NCI-H1436 (cell line): Measurements from ENCODE around the gene PAIP1.
A peak's percentile ranks its signal among the peaks of the same experiment; 100 is the strongest.
"Not testable (repeated sequence)": the region's sequence is repeated elsewhere in the genome, so short reads cannot be mapped to it uniquely, and the experiment has no call there.

Source experiments
- DNase-seq: peaks from one replicate; lab custom pipeline; 2025; lab: John Stamatoyannopoulos, UW

The PAIP1 gene, protein sequence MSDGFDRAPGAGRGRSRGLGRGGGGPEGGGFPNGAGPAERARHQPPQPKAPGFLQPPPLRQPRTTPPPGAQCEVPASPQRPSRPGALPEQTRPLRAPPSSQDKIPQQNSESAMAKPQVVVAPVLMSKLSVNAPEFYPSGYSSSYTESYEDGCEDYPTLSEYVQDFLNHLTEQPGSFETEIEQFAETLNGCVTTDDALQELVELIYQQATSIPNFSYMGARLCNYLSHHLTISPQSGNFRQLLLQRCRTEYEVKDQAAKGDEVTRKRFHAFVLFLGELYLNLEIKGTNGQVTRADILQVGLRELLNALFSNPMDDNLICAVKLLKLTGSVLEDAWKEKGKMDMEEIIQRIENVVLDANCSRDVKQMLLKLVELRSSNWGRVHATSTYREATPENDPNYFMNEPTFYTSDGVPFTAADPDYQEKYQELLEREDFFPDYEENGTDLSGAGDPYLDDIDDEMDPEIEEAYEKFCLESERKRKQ

DNA sequence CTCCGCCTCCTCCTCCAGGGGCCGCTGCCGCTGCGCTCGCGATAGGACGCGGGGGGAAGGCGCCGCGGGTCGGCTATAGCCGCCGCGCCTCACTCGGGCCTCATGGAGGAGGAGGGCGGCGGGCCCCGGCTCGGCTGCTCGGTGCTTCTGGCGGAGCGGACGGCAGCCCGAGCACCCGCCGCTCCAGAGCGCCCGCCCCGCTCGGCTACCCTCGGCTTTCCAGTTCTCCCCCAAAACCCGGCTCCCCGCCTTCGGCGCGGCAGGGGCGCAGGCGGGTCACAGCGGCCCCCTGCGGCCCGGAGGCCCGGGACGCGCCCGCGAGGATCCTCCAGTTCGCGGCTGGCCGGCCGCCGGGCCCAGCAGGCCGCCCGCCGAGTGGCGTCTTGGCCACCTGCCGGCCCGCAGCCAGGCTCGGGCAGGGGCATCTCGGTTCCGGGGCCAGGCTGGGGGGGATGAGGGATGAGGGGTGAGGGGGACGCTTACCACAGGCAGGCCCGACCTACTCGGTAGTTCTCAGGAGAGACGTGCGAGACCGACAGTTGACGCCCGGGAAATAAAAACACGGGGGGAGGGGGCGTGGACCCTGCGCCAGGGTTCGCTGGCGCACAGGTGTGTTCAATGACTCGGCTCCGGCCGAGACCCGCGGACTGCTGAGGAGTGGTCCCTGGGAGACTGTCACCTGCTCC is at the start of gene PAIP1:
TSS of gene PAIP1 (minus strand) at position 221 of the 686 bp plus-strand sequence. CDS start 231 bp downstream, outside the sequence.
- DNase-seq = peak; percentile 78

DNA sequence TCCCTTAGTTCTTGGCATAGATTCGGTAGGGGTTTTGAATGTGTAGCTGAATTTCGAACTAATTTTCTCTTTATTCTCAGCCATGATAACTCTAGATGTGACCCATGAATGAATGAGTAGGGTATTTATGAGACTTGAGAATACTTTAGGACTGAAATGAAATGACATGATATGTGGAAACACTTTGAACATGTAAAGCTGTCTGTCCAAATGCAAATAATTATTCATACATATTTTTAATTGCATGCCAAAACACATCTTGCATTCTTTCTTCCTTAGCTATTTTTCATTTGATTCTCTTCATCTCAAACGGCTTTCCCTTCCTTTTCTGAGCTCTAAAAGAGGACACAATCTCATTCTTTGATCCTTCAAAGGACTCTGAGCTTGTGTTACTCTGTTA is 49.5 kb upstream of the PAIP1 start:
- DNase-seq = no peak

DNA sequence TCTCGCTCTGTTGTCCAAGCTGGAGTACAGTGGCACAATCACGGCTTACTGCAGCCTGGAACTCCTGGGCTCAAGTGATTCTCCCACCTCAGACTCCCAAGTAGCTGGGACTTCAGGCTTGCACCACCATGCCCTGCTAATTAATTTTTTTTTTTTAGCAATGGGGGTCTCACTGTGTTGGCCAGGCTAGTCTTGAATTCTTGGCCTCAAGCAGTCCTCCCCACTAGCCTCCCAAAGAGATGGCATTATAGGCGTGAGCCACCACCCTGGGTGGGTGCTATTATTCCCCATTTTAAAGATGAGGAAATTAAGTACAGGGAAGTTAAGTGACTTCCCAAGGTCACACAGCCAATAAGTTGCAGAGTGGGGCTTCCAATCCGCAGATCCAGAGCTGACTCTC is 47.8 kb upstream of the PAIP1 start:
- DNase-seq = no peak

DNA sequence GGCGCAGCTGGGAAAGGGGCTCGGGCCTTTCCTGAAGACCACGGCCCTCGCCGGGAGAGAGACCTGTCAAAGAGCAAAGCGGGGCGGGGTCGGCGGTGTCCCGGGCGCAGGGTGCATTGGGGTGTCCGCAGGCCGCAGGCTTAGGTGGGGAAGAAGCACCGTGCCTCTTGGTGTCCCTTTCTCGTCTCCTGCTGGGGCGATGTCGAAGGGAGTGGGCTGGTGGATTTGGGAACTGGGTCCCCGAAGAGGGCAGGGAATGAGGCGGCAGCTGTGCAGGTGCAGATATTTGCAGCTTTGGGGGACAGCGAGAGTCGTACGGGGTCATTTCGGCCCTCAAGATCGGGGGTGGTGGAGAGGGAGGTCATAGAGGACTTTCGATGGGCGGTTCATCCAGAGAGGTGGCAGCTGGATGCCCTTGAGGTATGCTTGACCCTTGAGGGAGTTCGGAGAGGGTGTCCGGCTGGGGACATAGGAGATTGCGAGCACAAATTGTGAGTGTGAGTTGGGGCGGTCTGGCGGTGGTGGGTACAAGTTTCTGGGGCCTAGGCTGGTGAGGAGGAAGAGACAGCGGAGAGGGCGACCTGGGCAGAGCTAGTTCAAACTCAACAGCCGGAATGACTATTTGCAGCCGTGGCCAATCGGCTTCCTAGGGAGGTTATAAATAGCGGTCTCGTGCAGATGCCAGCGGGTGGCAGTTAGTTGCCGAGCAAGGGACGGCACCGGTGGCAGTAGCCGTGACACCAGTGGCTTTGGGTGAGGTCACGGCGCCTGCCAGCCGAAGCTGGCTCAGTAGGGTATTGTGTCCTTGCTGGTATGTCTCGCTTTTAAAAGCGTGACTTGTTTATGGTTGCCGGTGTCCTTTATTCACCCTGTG is 46.7 kb upstream of the PAIP1 start:
- peak; percentile 53 for DNase-seq

DNA sequence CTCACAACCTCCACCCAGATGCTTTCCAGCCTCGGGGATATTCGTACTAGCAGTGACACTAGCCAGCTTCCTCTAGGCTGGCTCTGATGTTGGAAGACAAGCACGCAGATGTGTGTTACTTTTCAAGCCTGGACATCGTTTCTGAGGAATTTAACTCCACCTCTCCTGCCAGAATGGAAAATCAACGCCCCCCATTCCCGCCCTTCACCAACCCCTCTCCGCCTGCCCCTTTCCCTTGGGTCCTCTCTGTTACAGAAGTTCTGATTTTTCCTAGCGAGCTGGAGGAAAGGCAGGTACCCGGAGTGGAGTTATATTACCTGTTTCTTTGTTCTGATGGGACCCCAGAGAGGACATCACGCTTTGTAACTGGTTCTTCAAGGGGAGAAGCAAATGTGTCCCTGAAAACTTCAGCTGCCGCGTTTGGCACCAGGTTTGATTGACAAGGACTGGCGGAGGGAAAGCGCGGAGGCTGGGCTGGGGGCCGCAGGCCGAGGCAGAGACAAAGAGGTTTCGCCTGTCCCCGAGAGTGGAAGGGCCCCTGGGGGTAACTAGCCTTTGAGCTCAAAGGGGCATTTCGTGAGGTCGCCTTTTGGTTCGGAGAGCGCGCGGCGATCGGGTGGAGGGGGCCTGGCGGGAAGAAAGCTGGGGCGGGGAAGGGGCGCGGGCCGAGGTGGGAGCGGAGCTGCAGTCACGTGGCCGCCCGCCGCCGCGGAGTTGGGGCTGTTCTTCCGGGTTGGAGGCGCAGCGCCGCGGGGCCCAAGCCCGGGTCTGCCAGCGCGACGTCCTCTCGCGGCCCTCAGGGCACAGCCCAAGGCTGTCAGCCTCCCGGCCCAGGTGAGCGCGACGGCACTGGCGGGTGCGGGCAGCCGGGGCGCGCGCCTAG is 45.8 kb upstream of the PAIP1 start, which contains the start of gene NNT:
TSS of gene NNT (plus strand) at position 720 of the 883 bp plus-strand sequence. CDS start 6,016 bp downstream, outside the sequence.
- peak; percentile 68 for DNase-seq

DNA sequence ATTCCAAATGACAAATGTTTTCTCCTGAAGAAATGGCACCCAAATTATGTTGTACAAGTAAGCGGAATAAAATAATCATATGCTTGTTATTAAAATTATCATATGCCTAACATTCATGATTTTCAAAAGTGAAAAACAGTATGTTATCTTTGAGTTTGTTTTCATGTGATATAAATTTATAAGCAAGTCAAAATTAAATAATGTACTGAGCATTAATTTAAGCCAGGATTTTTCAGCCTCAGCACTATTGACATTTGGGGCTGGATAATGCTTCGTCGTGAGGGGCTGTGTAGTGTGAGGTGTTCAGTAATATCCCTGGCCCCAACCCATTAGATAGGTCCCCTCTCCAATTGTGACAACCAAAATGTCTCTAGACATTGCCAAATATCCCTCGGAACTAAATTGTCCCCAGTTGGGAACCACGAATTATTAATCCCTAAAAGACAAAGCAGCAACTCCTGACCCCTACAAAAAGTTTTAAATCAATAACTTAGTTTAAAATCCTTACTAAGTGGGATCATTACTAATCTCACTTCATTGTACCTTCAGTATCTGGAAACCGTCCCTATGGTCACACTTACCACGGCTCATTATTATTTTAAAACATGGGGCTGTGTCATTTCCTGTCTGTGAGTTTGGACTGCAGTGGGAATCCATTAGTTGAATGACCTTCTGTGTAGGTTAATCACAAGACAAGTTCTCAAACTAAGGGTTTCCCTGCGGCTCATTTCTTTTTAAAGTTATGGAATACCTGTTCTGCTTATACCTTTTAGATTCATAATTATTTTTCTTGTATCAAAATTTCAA is 44.8 kb upstream of the PAIP1 start:
- DNase-seq = no peak

DNA sequence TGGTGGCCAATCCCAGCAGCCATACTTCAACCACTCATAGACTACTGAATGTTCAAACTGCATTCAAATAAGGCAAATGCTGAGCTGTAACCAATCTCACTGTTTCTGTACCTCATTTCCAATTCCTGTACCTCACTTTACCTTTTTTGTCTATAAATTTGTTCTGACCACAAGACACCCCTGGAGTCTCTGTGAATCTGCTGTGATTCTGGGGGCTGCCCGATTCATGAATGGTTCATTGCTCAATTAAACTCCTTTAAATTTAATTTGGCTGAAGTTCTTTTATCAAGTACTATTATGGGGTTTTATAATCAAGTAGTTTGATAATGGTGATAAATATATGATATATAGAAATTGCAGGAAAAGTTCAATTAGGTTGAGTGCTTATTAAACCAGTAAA is 42.0 kb upstream of the PAIP1 start:
- DNase-seq = not testable (repeated sequence)

DNA sequence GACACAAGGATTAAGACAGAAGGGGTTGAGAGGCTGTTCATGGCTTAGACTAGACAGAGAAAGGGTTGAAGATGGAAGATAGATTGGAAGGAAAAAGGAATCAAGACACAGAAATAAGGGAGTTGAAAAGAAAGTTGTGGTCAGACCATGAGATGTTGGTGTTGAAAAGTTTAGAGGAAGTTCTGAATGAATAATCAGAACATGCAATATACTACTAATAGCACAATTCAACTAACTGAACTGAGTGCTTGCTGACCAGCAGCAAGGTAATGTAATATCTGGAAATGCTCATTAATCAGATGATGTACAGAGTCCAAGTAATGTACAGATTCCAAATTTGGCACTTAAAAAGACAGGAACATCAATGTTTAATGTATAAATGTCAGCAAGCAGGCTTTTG is 35.5 kb upstream of the PAIP1 start:
- no peak for DNase-seq

DNA sequence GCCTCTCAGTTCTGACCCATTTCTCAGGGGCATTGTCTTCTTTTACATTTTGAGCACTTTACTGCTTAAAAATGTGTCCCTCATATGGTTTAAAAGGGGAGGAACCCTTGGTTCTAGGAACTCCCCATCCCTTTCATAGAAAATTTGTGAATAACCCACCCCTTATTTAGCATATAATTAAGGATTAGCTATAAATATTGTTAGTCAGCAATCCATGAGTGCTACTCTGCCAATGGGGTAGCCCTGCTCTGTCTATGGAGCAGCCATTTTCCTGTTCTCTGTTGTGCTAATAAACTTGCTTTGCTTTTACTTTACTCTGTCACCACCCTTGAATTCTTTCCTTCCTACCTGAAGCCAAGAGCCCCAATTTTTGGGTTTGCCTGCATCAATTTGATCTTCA is 33.8 kb upstream of the PAIP1 start:
- no peak for DNase-seq

DNA sequence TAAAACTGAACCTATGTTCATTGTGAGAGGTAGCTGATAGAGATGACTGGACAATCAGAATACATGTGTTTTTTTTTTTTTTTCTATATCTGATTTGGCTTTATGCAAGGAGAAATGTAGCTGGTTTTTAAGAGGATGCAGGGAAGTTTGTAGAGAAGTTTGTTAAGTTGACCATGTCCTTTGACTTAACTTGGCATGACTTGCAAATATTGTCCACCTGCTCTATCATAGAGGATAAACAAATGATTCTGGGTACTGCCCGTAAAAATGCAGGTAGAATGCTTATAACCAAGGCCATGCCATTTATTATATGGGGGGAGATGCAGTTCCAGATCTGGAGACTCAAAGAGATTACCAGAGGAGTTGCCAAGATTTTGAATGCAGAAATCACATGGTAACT is 32.4 kb upstream of the PAIP1 start:
- no peak for DNase-seq

DNA sequence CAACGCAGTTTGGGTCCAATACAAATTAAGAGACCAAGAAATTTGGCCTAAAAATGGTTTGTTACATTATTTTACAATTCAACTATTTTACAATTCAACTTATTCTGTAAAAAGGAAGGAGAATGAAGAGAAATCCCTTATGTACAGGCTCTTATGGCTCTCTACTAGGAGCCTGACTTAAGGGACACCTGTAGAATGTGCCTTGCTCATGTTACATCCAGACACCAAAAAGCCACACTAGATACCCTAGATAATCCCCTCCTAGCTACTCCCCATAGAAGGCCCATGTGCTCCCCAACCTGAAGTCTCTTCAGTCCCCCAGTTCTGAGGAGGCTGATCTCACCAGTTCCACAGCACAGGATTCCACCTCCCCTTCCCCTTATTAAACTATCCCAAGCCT is 32.0 kb upstream of the PAIP1 start:
- DNase-seq = no peak

DNA sequence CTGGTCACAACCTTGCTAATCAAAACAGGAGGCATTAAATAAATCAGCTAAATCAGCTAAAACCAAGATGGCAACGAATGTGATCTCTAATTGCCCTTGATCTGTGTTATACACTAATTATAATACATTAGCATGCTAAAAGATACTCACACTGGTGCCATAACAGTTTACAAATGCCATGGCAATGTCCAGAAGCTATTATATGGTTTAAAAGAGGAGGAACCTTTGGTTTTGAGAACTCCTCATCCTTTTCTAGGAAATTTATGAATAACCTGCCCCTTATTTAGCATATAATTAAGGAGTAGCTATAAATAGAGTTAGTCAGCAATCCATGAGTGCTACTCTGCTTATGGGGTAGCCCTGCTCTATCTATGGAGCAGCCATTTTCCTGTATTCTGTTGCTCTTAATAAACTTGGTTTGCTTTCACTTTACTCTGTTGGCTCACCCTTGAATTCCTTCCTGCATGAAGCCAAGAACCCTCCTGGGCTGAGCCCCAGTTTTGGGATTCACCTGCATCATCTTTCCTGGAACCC is 27.4 kb upstream of the PAIP1 start:
- DNase-seq = no peak

DNA sequence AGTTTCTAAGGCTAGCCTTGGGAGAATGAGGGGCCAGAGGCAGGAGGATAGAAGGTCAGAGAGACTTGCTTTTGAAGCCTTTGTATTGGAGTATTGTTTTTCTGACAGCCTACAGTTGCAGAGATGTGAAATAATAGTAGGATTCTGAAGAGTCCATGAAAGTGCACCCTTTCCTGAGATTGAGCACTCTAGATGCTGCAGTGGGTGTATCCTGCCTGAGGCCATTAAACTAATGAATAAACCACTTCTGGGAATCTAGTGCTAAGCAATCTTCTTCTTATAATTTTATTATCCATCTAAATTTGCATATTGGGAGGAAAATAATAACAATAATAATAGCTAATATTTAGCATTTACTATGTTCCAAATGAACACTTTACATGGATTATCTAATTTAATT is 26.8 kb upstream of the PAIP1 start:
- no peak for DNase-seq

DNA sequence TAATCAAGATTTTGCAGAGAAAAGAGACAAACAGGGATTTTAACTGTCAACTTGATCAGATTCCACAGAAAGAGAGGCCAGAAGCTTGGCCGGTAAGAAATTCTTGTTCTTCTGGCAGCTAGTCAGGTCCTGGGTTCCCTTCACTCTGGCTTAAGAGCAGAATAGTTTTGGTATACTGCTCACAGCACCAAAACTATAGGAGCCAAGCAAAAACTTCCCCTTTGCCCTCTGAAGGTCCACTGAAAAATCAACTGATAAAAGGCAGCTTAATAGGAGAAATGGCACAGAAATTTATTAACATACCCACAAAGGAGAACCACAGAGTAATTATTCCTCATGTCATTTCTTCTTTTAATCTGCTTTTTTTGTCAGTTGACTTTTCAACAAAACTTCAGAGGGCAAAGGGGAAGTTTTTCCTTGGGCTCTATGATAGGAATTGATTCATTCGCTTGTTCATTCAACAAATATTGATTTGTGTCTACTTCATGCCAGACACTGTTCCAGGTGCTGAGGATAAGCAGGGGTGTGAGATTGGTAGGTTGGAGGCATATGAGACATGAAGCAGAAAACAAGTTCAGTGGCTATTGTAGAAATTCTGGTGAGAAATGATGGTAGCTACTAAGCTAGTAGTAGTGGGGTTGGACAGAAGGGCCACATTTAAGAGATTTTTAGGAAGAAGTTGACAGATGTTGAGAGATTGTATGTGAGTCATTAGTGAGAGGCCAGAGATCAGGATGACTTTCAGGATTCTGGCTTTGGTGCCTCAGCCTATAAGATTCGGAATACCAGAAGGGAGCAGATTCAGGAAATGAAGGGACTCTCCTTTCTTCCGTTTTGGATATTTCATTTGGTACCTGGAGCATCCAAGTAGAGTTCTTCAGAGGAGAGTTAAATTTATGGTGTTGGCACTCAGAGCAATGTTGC is 25.5 kb upstream of the PAIP1 start:
- DNase-seq = no peak

DNA sequence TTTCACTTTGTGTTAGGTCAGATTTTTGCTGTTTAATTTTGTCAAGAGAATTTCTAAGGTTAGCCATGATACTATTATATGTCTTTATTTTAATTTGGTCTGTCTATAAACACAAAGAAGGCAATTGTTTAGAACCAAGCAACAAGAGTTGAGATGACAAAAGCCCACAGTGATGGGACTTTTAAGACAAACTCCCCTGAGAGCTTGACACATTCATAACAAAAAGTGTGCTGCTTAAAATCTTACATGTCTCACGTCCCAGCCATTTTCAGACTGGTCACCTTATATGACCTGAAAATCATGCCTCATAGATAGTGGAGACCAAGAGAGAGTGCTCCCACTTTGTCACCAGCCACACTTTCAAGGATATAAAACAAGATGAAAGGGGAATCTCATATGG is 24.5 kb upstream of the PAIP1 start:
- no peak for DNase-seq

DNA sequence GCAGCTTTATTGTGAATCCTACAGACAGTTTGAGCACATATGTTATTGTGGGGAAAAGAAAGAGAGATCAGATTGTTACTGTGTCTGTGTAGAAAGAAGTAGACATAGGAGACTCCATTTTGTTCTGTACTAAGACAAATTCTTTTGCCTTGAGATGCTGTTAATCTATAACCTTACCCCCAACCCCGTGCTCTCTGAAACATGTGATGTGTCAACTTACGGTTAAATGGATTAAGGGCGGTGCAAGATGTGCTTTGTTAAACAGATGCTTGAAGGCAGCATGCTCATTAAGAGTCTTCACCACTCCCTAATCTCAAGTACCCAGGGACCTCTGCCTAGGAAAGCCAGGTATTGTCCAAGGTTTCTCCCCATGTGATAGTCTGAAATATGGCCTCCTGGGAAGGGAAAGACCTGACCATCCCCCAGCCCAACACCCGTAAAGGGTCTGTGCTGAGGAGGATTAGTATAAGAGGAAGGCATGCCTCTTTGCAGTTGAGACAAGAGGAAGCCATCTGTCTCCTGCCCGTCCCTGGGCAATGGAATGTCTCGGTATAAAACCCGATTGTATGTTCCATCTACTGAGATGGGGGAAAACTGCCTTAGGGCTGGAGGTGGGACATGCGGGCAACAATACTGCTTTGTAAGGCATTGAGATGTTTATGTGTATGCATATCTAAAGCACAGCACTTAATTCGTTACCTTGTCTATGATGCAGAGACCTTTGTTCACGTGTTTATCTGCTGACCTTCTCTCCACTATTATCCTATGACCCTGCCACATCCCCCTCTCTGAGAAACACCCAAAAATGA is 23.7 kb upstream of the PAIP1 start:
- not testable (repeated sequence) for DNase-seq

DNA sequence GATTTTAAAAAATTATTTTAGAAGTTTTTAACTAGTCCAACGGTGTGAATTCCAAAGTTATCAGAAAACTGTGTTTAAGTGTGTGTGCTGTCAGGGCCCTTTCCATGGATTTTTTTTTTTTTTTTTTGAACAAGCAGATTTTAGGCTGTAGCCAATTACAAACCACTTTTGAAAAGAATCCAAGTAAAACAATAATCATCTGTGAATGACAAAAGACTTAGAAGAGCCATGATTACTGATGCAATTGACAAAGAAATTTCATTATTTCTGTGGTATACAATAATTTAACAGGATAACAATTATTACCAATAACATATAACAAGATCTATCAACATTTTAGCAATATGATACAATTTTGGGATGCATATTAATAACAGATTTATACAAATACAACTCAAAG is 16.2 kb upstream of the PAIP1 start:
- DNase-seq = no peak

DNA sequence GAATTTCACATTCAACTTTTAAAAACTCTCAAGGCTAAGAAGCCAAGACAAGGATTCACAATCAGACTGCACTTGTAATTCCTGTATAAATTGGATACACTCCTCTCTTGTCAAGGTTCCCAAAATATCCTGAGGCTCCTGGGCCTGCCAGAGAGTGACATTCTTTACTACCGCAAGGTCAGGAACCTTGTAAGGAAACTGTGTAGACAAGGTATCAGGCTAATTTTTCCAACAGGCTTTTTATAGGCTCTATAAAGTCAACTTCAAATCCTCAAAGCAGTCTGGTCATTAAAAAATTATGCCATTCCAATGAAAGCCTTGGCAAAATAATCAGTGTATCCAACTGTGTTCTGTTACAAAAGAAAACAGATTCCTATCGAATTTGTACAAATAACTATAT is 15.5 kb upstream of the PAIP1 start:
- no peak for DNase-seq
